Endothelial cell of umbilical vein (primary cell): ENCODE data around the gene GAPDHS. TPM values are rescaled to one million over a fixed set of nuclear protein-coding genes. Genes with fewer than 3 reads are reported as not detected.

Source experiments
- BruUV-seq: library from RNA; stranded (reverse); fragments of 400-500 nt; replicated peaks from 2 replicates; lab custom pipeline; 2021; lab: Mats Ljungman, UMichigan
- CTCF ChIA-PET: fragments of 300-600, 350-600 bp; sonication (Branson Sonifier 250); formaldehyde crosslinking; loops from one replicate; lab custom pipeline; 2021; ENCODE audit warnings: antibody characterized with exemption, inconsistent platforms; lab: Charles Lee
- POLR2A ChIA-PET: fragments of 300-600, 350-600 bp; sonication (Branson Sonifier 250); formaldehyde crosslinking; loops from one replicate; lab custom pipeline; 2021; ENCODE audit warnings: antibody characterized with exemption, inconsistent platforms; lab: Charles Lee
- DNase-seq: peaks from one replicate; pipeline ENCODE4 v3.0.0-alpha.2; 2011; ENCODE audit warnings: low read depth, low spot score
- FAIRE-seq: peaks from 2 replicates; lab custom pipeline; 2011; peaks lifted over from hg19 to GRCh38; lab: Jason Lieb, UNC
- H2AFZ ChIP-seq: 2 replicates; pipeline ENCODE4 v1.6.0; 2012; ENCODE audit warnings: low read depth, low read length, control low read depth, inconsistent platforms
- H3K27ac ChIP-seq: 2 replicates; pipeline ENCODE4 v1.5.1; 2011; ENCODE audit warnings: low read depth, mild to moderate bottlenecking, control low read depth, low read length, moderate library complexity; ENCODE audit not compliant: insufficient read depth
- H3K27me3 ChIP-seq, 2 experiments: 2 replicates each; pipeline versions ENCODE4 v1.6.0 to v1.6.1; 2011; ENCODE audit warnings: low read length in 2 of 2, mixed read lengths in 1 of 2; ENCODE audit not compliant: control insufficient read depth in 2 of 2, insufficient read depth in 2 of 2
- H3K36me3 ChIP-seq, 2 experiments: 2 replicates in 1 of 2; 3 replicates in 1 of 2; pipeline ENCODE4 v1.5.1; 2011; ENCODE audit warnings: low read length in 2 of 2, mild to moderate bottlenecking in 1 of 2, moderate library complexity in 1 of 2; ENCODE audit not compliant: control insufficient read depth in 2 of 2, insufficient read depth in 2 of 2; ENCODE audit errors: extremely low read depth in 1 of 2
- H3K4me1 ChIP-seq: 3 replicates; pipeline ENCODE4 v1.5.1; 2011; ENCODE audit warnings: mild to moderate bottlenecking, low read length; ENCODE audit not compliant: control insufficient read depth, insufficient read depth; ENCODE audit errors: extremely low read depth
- H3K4me2 ChIP-seq: 2 replicates; pipeline ENCODE4 v1.6.1; 2011; ENCODE audit warnings: low read length, control low read depth, mixed read lengths; ENCODE audit not compliant: insufficient read depth
- H3K4me3 ChIP-seq, 3 experiments: fragments of 200-600 bp in 1 of 3; sonication (generic), shearing (Covaris generic) in 1 of 3; replicated peaks in 1 of 3; 2 replicates each; pipeline ENCODE4 v1.5.1; 2011 to 2016; ENCODE audit warnings: control low read depth in 3 of 3, low read length in 3 of 3, mild to moderate bottlenecking in 2 of 3, inconsistent platforms in 1 of 3, low read depth in 1 of 3, moderate library complexity in 1 of 3; ENCODE audit not compliant: insufficient read depth in 1 of 3
- H3K79me2 ChIP-seq: 2 replicates; pipeline ENCODE4 v1.6.0; 2012; ENCODE audit warnings: low read length, inconsistent platforms; ENCODE audit not compliant: control insufficient read depth, insufficient read depth
- H3K9ac ChIP-seq: replicated peaks from 2 replicates; pipeline ENCODE3; 2011; ENCODE audit warnings: low read length, control low read depth; ENCODE audit not compliant: insufficient read depth; ENCODE audit errors: extremely low read depth
- H3K9me1 ChIP-seq: replicated peaks from 3 replicates; pipeline ENCODE4 v1.6.0; 2011; ENCODE audit warnings: mild to moderate bottlenecking, low read length; ENCODE audit not compliant: control insufficient read depth, insufficient read depth; ENCODE audit errors: extremely low read depth
- H3K9me3 ChIP-seq: replicated peaks from 2 replicates; pipeline ENCODE4 v1.5.1; 2012; ENCODE audit warnings: low read length, inconsistent platforms; ENCODE audit not compliant: control insufficient read depth, insufficient read depth
- H4K20me1 ChIP-seq: replicated peaks from 2 replicates; pipeline ENCODE3; 2011; ENCODE audit warnings: mild to moderate bottlenecking, low read length; ENCODE audit not compliant: control insufficient read depth, insufficient read depth; ENCODE audit errors: extremely low read depth
- EZH2 ChIP-seq: IDR thresholded peaks from 2 replicates; pipeline ENCODE4 v1.6.1; 2012; ENCODE audit warnings: borderline replicate concordance, low read depth, mild to moderate bottlenecking, moderate library complexity, low read length, inconsistent platforms; ENCODE audit not compliant: severe bottlenecking
- FOS ChIP-seq: IDR thresholded peaks from 2 replicates; pipeline ENCODE4 v1.6.1; 2011; ENCODE audit warnings: mild to moderate bottlenecking, low read length, moderate library complexity, borderline replicate concordance; ENCODE audit not compliant: insufficient read depth
- GATA2 ChIP-seq: IDR thresholded peaks from 2 replicates; pipeline ENCODE4 v1.7.0; 2011; ENCODE audit warnings: low read depth, mild to moderate bottlenecking, moderate library complexity, mixed read lengths, low read length; ENCODE audit not compliant: insufficient read length, insufficient read depth
- JUN ChIP-seq: IDR thresholded peaks from 2 replicates; pipeline ENCODE4 v1.6.1; 2011; ENCODE audit warnings: borderline replicate concordance, low read depth; ENCODE audit not compliant: insufficient read length, insufficient read depth
- MYC ChIP-seq: IDR thresholded peaks from one replicate; pipeline ENCODE4 v1.6.1; 2011; ENCODE audit warnings: mild to moderate bottlenecking, low read depth, low read length
- POLR2A ChIP-seq: IDR thresholded peaks from 2 replicates; pipeline ENCODE4 v1.6.1; 2012; ENCODE audit warnings: low read depth, mild to moderate bottlenecking, control low read depth, low read length
- POLR2AphosphoS5 ChIP-seq: IDR thresholded peaks from 2 replicates; pipeline ENCODE4 v1.6.1; 2012; ENCODE audit warnings: low read depth, mild to moderate bottlenecking, control low read depth, low read length, moderate library complexity; ENCODE audit not compliant: insufficient read depth
- dilution Hi-C: fragments of 300-500 bp; cut with MboI; formaldehyde crosslinking; loops from one replicate; pipeline ENCODE4 v1.15.0; 2019; ENCODE audit warnings: low sequenced_read_pairs; ENCODE audit not compliant: extremely low pct_ligation_motif_present
- intact Hi-C: fragments of 100-400 bp; cut with micrococcal nuclease; formaldehyde crosslinking; loops from one replicate; pipeline ENCODE4 v1.10.0; 2022
- polyA plus RNA-seq, 4 experiments: library from polyadenylated mRNA; depleted of rRNA in 3 of 4; stranded (reverse) in 3 of 4; unstranded in 1 of 4; fragments of >200 nt; gene quantifications; 2 replicates each; pipeline versions ENCODE4 v1.2.1 to v1.2.3, GENCODE V29; 2011 to 2012; ENCODE audit warnings: missing spikeins in 1 of 4
- total RNA-seq: library from RNA; stranded (reverse); gene quantifications from 2 replicates; pipeline ENCODE4 v1.2.3, GENCODE V29; 2021
- TF ChIP-seq, protein P1 (sequence below): IDR thresholded peaks from 2 replicates; pipeline ENCODE4 v1.6.1; 2011; ENCODE audit not compliant: insufficient read depth, insufficient read length
- TF ChIP-seq, protein P2 (sequence below), 2 donors: IDR thresholded peaks; 1 replicate in 1 of 2; 2 replicates in 1 of 2; pipeline ENCODE4 v1.5.1; 2011; ENCODE audit warnings: low read length in 2 of 2, mild to moderate bottlenecking in 2 of 2, moderate library complexity in 2 of 2, control low read depth in 1 of 2, inconsistent platforms in 1 of 2, low read depth in 1 of 2; ENCODE audit not compliant: insufficient read depth in 1 of 2; ENCODE audit errors: extremely low read depth in 1 of 2

The GAPDHS gene
- total and polyA plus RNA-seq, 2 donors (not counting 3 experiments of a cell fraction or from before 2014, with no cell fraction given): not detected

DNA sequence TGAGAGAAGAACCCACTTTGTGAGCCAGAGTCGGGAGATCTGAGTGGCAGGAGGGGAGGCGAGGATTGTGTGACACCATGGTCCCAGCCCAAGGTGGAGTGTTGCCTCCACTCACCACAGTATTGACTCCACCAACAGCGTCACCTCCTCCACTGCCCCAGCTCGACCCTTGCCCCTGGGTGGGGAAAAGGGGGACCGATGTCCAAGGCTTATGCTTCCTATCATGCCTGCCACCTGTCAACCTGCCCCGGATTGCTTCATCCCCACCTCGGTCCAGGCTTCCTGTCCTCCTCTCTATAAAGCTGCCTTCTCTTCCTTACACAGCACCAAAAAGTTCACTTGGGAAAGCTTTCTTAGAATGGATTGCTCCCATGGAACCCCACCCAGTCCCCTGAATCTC, 27.2 kb upstream of the GAPDHS start:
- H3K9ac ChIP-seq: no peak overlapping the region
- peaks cover 23 to 29% of the 10 kb centered on the region in 2 experiments for H3K27me3 ChIP-seq
- no peak overlapping the region for H2AFZ ChIP-seq
- FAIRE-seq (no peak), DNase-seq (no peak)
- dilution Hi-C loops: no loop called here
- CTCF ChIA-PET: interaction anchor here (1.4 to 4.7 kb wide), 2 partner anchors 11 to 153 kb away, joined by 5 to 29 read pairs; no protein-coding TSS in a partner anchor
- H3K4me1 ChIP-seq: no peaks in the 10 kb centered on the region
- H3K4me3 ChIP-seq: no peak overlapping the region
- H4K20me1 ChIP-seq: no peaks in the 10 kb centered on the region
- H3K9me3 ChIP-seq: no peaks in the 10 kb centered on the region
- no peaks in the 10 kb centered on the region for H3K9me1 ChIP-seq
- no peaks in the 10 kb centered on the region for H3K36me3 ChIP-seq
- no peaks in the 10 kb centered on the region for H3K79me2 ChIP-seq
- H3K4me2 ChIP-seq: no peak overlapping the region
- intact Hi-C loops: no loop called here
- BruUV-seq: no TSS peak
- TF ChIP-seq GATA2: no peak
- POLR2A ChIA-PET: no interaction called here
- no peak overlapping the region for H3K27ac ChIP-seq

DNA sequence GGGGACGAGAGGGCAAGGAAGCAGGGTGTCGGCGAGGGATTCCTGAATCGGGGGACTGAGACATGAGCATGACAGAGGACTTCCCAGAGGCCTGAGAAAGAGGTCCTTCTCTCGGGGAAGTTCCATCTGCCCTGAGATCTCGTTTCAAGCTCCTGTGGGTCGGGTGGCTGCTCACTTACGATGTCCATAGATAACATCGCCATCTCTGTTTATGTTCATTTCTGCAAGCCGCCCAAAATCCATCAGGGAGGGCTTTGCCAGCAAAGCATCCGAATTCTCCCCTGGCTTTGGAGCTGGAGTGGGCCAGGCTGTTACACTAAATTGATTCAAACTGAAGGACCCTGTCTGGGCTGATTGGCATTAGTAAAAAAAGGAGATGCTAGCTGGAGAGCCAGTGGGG, 25.7 kb upstream of the GAPDHS start:
- CTCF ChIA-PET: interaction anchor here (0.6 to 4.7 kb wide), 4 partner anchors 12 to 534 kb away, joined by 3 to 29 read pairs (median 16); no protein-coding TSS in a partner anchor

More for the DNA sequence above, 25.7 kb upstream of the GAPDHS start:
- Histone ChIP-seq H3K79me2 (no peaks in the 10 kb centered on the region), H4K20me1 (no peaks in the 10 kb centered on the region), H3K4me2 (no peak overlapping the region), H3K9ac (no peak overlapping the region), H3K9me1 (no peaks in the 10 kb centered on the region), H3K4me1 (no peaks in the 10 kb centered on the region), H3K27ac (no peak overlapping the region), H3K27me3 (peaks cover 26 to 29% of the 10 kb centered on the region in 2 experiments), H3K9me3 (no peaks in the 10 kb centered on the region), H2AFZ (no peak overlapping the region), H3K36me3 (no peaks in the 10 kb centered on the region), H3K4me3 (no peak overlapping the region)
- no peak for FAIRE-seq
- no TSS peak for BruUV-seq
- POLR2A ChIA-PET: no interaction called here
- TF ChIP-seq POLR2A (no peak), JUN (no peak), GATA2 (no peak), FOS (no peak), EZH2 (no peak), MYC (no peak), POLR2AphosphoS5 (no peak)
- TF ChIP-seq, protein P1, sequence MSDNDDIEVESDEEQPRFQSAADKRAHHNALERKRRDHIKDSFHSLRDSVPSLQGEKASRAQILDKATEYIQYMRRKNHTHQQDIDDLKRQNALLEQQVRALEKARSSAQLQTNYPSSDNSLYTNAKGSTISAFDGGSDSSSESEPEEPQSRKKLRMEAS: no peak
- TF ChIP-seq, protein P2, sequence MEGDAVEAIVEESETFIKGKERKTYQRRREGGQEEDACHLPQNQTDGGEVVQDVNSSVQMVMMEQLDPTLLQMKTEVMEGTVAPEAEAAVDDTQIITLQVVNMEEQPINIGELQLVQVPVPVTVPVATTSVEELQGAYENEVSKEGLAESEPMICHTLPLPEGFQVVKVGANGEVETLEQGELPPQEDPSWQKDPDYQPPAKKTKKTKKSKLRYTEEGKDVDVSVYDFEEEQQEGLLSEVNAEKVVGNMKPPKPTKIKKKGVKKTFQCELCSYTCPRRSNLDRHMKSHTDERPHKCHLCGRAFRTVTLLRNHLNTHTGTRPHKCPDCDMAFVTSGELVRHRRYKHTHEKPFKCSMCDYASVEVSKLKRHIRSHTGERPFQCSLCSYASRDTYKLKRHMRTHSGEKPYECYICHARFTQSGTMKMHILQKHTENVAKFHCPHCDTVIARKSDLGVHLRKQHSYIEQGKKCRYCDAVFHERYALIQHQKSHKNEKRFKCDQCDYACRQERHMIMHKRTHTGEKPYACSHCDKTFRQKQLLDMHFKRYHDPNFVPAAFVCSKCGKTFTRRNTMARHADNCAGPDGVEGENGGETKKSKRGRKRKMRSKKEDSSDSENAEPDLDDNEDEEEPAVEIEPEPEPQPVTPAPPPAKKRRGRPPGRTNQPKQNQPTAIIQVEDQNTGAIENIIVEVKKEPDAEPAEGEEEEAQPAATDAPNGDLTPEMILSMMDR (IDR thresholded peaks at IDR 0.05; ENCODE audit: extremely low read depth in 1 of 2, insufficient read depth in 1 of 2, low read depth in 1 of 2, low read length in 2 of 2): no peak
- no peak for DNase-seq
- dilution Hi-C loops: no loop called here
- intact Hi-C loops: no loop called here
